ENCODE results near the gene PSORS1C1.
"Not testable (repeated sequence)": the region's sequence is repeated elsewhere in the genome, so short reads cannot be mapped to it uniquely, and the experiment has no call there.

Gene PSORS1C1

GRCh38 chr6:31174378-31174777 lies 59.8 kb downstream of the PSORS1C1 start:
- FAIRE-seq (no peak), DNase-seq (ENCODE audit: low spot score) (no peak)

GRCh38 chr6:31175971-31176370 lies 61.4 kb downstream of the PSORS1C1 start:
- peak; percentile 80 for FAIRE-seq

GRCh38 chr6:31178143-31179041 lies 63.8 kb downstream of the PSORS1C1 start:
- FAIRE-seq, result no peak
- peak; percentile 8 for DNase-seq (ENCODE audit: low spot score)

More at GRCh38 chr6:31175971-31176370, 61.4 kb downstream of the PSORS1C1 start:
- peak; percentile 79 for DNase-seq (ENCODE audit: low spot score)

GRCh38 chr6:31179042-31179386 lies 64.4 kb downstream of the PSORS1C1 start:
- DNase-seq (ENCODE audit: low spot score), result no peak
- FAIRE-seq, result no peak

- FAIRE-seq (no peak), DNase-seq (ENCODE audit: low spot score) (no peak)
Observed at GRCh38 chr6:31179896-31180295, 65.3 kb downstream of the PSORS1C1 start.

GRCh38 chr6:31180500-31180899 lies 65.9 kb downstream of the PSORS1C1 start:
- no peak for DNase-seq (ENCODE audit: low spot score)
- no peak for FAIRE-seq

GRCh38 chr6:31183287-31183686 lies 68.7 kb downstream of the PSORS1C1 start:
- not testable (repeated sequence) for FAIRE-seq; DNase-seq (ENCODE audit: low spot score)

GRCh38 chr6:31183859-31184258 lies 69.3 kb downstream of the PSORS1C1 start:
- not testable (repeated sequence) for FAIRE-seq; DNase-seq (ENCODE audit: low spot score)

- not testable (repeated sequence) for DNase-seq (ENCODE audit: low spot score)
Observed at GRCh38 chr6:31185695-31186051, 71.1 kb downstream of the PSORS1C1 start.

GRCh38 chr6:31186052-31186734 lies 71.6 kb downstream of the PSORS1C1 start:
- FAIRE-seq, result peak; percentile 94

More at GRCh38 chr6:31185695-31186051, 71.1 kb downstream of the PSORS1C1 start:
- FAIRE-seq, result not testable (repeated sequence)

GRCh38 chr6:31187780-31188194 lies 73.2 kb downstream of the PSORS1C1 start:
- DNase-seq (ENCODE audit: low spot score) (peak; percentile 41), FAIRE-seq (no peak)

More at GRCh38 chr6:31186052-31186734, 71.6 kb downstream of the PSORS1C1 start:
- DNase-seq (ENCODE audit: low spot score), result peak; percentile 87

- FAIRE-seq; DNase-seq (ENCODE audit: low spot score): not testable (repeated sequence)
Observed at GRCh38 chr6:31189223-31189622, 74.6 kb downstream of the PSORS1C1 start.

Measured in RCC 7860 (cell line).